Suprapubic skin (tissue), 3 donors: ENCODE results near the gene SLC25A33.

Source experiments
- POLR2A ChIP-seq, 2 donors: fragments of 450-650 bp; IDR thresholded peaks; one replicate each; pipeline ENCODE4 v1.6.1; 2017; ENCODE audit warnings: antibody characterized with exemption in 2 of 2, mild to moderate bottlenecking in 2 of 2, moderate library complexity in 2 of 2
- TF ChIP-seq, protein P1 (sequence below), 2 donors: fragments of 200-600 bp in 1 of 2; fragments of 450-650 bp in 1 of 2; sonication (generic) in 1 of 2; IDR thresholded peaks; one replicate each; pipeline ENCODE4 v1.5.1; 2016 to 2019; ENCODE audit warnings: antibody characterized with exemption in 2 of 2, mild to moderate bottlenecking in 1 of 2, moderate library complexity in 1 of 2

DNA sequence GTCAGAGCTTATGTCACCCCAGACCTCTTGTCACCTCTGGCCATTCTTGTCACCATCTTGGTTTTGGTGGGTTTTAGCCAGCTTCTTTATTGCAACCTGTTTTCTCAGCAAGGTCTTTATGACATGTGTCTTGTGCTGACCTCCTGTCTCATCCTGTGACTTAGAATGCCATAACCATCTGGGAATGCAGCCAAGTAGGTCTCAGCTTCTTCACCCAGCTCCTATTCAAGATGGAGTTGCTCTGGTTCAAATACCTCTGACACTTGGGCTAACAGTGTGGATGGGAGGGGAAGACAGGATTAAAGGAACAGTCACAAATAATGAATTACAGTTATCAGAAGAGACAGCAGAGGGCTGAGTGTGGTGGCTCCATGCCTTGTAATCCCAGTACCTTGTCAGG, 81.8 kb downstream of the SLC25A33 start:
- no peak for TF ChIP-seq POLR2A (IDR thresholded peaks at IDR 0.05)
- TF ChIP-seq, protein P1, sequence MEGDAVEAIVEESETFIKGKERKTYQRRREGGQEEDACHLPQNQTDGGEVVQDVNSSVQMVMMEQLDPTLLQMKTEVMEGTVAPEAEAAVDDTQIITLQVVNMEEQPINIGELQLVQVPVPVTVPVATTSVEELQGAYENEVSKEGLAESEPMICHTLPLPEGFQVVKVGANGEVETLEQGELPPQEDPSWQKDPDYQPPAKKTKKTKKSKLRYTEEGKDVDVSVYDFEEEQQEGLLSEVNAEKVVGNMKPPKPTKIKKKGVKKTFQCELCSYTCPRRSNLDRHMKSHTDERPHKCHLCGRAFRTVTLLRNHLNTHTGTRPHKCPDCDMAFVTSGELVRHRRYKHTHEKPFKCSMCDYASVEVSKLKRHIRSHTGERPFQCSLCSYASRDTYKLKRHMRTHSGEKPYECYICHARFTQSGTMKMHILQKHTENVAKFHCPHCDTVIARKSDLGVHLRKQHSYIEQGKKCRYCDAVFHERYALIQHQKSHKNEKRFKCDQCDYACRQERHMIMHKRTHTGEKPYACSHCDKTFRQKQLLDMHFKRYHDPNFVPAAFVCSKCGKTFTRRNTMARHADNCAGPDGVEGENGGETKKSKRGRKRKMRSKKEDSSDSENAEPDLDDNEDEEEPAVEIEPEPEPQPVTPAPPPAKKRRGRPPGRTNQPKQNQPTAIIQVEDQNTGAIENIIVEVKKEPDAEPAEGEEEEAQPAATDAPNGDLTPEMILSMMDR (IDR thresholded peaks at IDR 0.05): no peak
